HL-60 (cell line): ENCODE results near the gene DIS3L2.

Experiments
- DNase-seq, 2 experiments: peaks; one replicate each; pipeline ENCODE4 v3.0.0-alpha.2; 2010 to 2020; ENCODE audit warnings: low read depth in 1 of 2, low spot score in 1 of 2
- H3K27ac ChIP-seq: fragments of 250-450 bp; sonication (Bioruptor Pico); replicated peaks from 2 replicates; pipeline ENCODE4 v1.5.1; 2020; ENCODE audit warnings: mild to moderate bottlenecking, moderate library complexity
- H3K27me3 ChIP-seq: fragments of 250-450 bp; sonication (Bioruptor Pico); 2 replicates; pipeline ENCODE4 v1.5.1; 2021; ENCODE audit warnings: mild to moderate bottlenecking, moderate library complexity; ENCODE audit not compliant: insufficient read depth, poor library complexity, severe bottlenecking
- H3K4me3 ChIP-seq: replicated peaks from 2 replicates; pipeline ENCODE4 v1.5.1; 2011; ENCODE audit warnings: mild to moderate bottlenecking, control low read depth, low read length; ENCODE audit not compliant: insufficient read depth
- CTCF ChIP-seq: IDR thresholded peaks from one replicate; pipeline ENCODE4 v1.5.1; 2011; ENCODE audit warnings: low read length, control low read depth, inconsistent platforms; ENCODE audit not compliant: insufficient read depth
- GABPA ChIP-seq: IDR thresholded peaks from 2 replicates; pipeline ENCODE4 v1.6.1; 2012; ENCODE audit warnings: low read depth
- POLR2AphosphoS5 ChIP-seq: IDR thresholded peaks from 2 replicates; pipeline ENCODE4 v1.6.1; 2012; ENCODE audit warnings: low read depth
- REST ChIP-seq: IDR thresholded peaks from 2 replicates; pipeline ENCODE4 v1.6.1; 2012; ENCODE audit warnings: low read depth; ENCODE audit not compliant: insufficient replicate concordance
- SPI1 ChIP-seq: IDR thresholded peaks from 2 replicates; pipeline ENCODE4 v1.6.1; 2012; ENCODE audit warnings: low read depth, mild to moderate bottlenecking, borderline replicate concordance

DIS3L2 gene

GRCh38 chr2:232203936-232204335 lies 242.4 kb downstream of the DIS3L2 start:
- Histone ChIP-seq H3K27me3 (no peaks in the 10 kb centered on the region), H3K27ac (no peak overlapping the region), H3K4me3 (no peak overlapping the region)
- TF ChIP-seq GABPA: no peak
- TF ChIP-seq POLR2AphosphoS5: no peak
- TF ChIP-seq CTCF: no peak
- no peak for TF ChIP-seq SPI1
- TF ChIP-seq REST: no peak
- DNase-seq: no peak

GRCh38 chr2:232204457-232204931 lies 243.0 kb downstream of the DIS3L2 start:
- DNase-seq: no peak
- Histone ChIP-seq H3K27me3 (no peaks in the 10 kb centered on the region), H3K27ac (no peak overlapping the region), H3K4me3 (no peak overlapping the region)
- TF ChIP-seq REST (no peak), POLR2AphosphoS5 (no peak), CTCF (no peak), SPI1 (no peak), GABPA (no peak)

GRCh38 chr2:232207174-232207573 lies 245.7 kb downstream of the DIS3L2 start:
- DNase-seq: no peak
- H3K4me3 ChIP-seq: no peak overlapping the region
- H3K27me3 ChIP-seq: no peaks in the 10 kb centered on the region
- no peak overlapping the region for H3K27ac ChIP-seq
- TF ChIP-seq REST (no peak), CTCF (no peak), SPI1 (no peak), GABPA (no peak), POLR2AphosphoS5 (no peak)
